BJ (cell line): ENCODE data around the gene CACNA2D3. TPM values are rescaled to one million over a fixed set of nuclear protein-coding genes. Genes with fewer than 3 reads are reported as not detected.

Experiments used
- CTCF ChIA-PET: fragments of 350-600 bp; formaldehyde crosslinking; extraction: SDS; loops from one replicate; lab custom pipeline; 2021; ENCODE audit warnings: antibody characterized with exemption, inconsistent platforms; lab: Yijun Ruan, JAX
- POLR2A ChIA-PET: fragments of 300-600 bp; sonication (Branson Sonifier 250); formaldehyde crosslinking; extraction: SDS; loops from one replicate; lab custom pipeline; 2021; ENCODE audit warnings: antibody characterized with exemption; lab: Charles Lee
- DNase-seq: peaks from one replicate; pipeline ENCODE4 v3.0.0-alpha.2; 2011; ENCODE audit warnings: low read depth
- H3K27me3 ChIP-seq: 2 replicates; pipeline ENCODE4 v1.6.0; 2011; ENCODE audit warnings: low read length; ENCODE audit not compliant: control insufficient read depth, insufficient read depth
- H3K36me3 ChIP-seq: 2 replicates; pipeline ENCODE4 v1.5.1; 2011; ENCODE audit warnings: low read length; ENCODE audit not compliant: control insufficient read depth, insufficient read depth
- H3K4me3 ChIP-seq: 2 replicates; pipeline ENCODE4 v1.5.1; 2011; ENCODE audit warnings: low read depth, mild to moderate bottlenecking, control low read depth, low read length
- polyA plus RNA-seq: library from polyadenylated mRNA; depleted of rRNA; stranded (reverse); fragments of >200 nt; gene quantifications from 2 replicates; pipeline ENCODE4 v1.2.3, GENCODE V29; 2011
- TF ChIP-seq, protein P1 (sequence below): IDR thresholded peaks from 2 replicates; pipeline ENCODE4 v1.5.1; 2011; ENCODE audit warnings: low read depth, mild to moderate bottlenecking, control low read depth, inconsistent platforms, low read length, moderate library complexity; ENCODE audit not compliant: insufficient read depth

CACNA2D3 gene
- polyA plus RNA-seq, 1 experiment = 0.56 TPM

DNA sequence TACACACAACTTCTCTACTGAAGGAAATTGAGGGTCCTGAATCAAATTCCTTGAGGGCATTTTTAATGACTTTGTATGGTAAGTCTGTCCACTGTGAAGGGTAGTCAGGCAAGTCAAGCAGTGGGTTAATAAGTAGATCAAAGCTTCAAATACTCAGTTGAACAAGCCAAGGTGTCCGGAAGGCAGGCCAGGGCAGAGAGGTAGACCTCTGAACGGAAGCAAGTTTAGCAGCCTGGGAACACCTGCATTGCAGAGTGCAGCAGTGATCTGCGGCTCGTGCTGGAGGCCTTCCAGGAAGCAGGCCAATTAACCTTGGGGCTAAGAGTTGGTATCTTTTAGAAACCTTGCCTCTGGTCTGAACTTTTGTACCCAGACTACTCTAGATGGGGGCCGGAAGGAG, 661.7 kb downstream of the CACNA2D3 start:
- ChIA-PET POLR2A (no interaction called here), CTCF (interaction anchor here (1.3 kb wide), 1 partner anchor 11 kb away, joined by 4 read pairs; no protein-coding TSS in a partner anchor)
- Histone ChIP-seq H3K4me3 (no peak overlapping the region), H3K36me3 (no peaks in the 10 kb centered on the region), H3K27me3 (no peaks in the 10 kb centered on the region)
- no peak for DNase-seq
- TF ChIP-seq, protein P1, sequence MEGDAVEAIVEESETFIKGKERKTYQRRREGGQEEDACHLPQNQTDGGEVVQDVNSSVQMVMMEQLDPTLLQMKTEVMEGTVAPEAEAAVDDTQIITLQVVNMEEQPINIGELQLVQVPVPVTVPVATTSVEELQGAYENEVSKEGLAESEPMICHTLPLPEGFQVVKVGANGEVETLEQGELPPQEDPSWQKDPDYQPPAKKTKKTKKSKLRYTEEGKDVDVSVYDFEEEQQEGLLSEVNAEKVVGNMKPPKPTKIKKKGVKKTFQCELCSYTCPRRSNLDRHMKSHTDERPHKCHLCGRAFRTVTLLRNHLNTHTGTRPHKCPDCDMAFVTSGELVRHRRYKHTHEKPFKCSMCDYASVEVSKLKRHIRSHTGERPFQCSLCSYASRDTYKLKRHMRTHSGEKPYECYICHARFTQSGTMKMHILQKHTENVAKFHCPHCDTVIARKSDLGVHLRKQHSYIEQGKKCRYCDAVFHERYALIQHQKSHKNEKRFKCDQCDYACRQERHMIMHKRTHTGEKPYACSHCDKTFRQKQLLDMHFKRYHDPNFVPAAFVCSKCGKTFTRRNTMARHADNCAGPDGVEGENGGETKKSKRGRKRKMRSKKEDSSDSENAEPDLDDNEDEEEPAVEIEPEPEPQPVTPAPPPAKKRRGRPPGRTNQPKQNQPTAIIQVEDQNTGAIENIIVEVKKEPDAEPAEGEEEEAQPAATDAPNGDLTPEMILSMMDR = no peak

DNA sequence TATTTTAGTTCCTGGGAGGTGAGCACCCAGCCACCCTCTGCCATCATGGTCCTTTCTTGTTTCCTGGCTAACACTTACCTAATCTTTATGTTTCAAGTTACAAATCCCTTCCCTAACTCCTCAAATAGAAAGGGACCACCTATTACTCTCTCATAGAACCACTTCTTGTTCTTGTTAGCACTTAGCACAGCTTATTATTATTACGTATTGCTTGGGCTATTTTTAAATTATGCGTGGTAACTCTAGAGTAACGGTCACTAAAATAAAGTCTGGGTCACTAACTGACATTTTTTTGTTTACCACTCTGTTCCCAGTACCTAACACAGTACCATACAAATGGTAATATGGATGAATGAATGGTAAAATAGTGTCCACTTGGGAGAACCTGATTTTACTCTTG, 663.6 kb downstream of the CACNA2D3 start:
- H3K36me3 ChIP-seq = no peaks in the 10 kb centered on the region
- H3K4me3 ChIP-seq = no peak overlapping the region
- no peak for DNase-seq
- CTCF ChIA-PET = interaction anchor here (1.1 kb wide), 1 partner anchor 73 kb away, joined by 3 read pairs; no protein-coding TSS in a partner anchor
- H3K27me3 ChIP-seq = no peaks in the 10 kb centered on the region
- TF ChIP-seq, protein P1 = no peak
- POLR2A ChIA-PET = no interaction called here

DNA sequence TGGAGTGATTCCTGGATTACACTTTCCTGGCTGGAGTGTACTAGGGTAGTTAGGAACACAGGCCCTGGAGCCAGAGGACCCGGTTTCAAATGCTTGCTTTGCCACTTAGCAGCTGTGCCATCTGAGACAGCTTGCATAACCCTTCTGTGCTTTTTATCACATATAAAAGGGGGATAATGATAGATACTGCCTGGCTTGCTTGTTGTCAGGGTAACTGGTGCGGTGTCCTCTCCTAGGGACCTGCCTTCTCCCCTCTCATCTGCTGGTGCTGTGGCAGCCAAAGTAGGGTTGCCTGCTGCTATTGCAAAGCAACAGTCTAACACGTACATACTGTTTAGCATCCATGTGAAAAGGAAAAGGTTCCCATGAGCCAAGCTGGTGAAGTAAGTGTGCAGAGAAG, 667.7 kb downstream of the CACNA2D3 start:
- TF ChIP-seq, protein P1 = no peak
- ChIA-PET CTCF (interaction anchor here (1.0 kb wide), 1 partner anchor 10 kb away, joined by 3 read pairs; no protein-coding TSS in a partner anchor), POLR2A (interaction anchor here (0.6 kb wide), 1 partner anchor 53 kb away, joined by 3 read pairs; no protein-coding TSS in a partner anchor)
- DNase-seq = no peak
- H3K4me3 ChIP-seq = no peak overlapping the region
- no peaks in the 10 kb centered on the region for H3K27me3 ChIP-seq
- H3K36me3 ChIP-seq = no peaks in the 10 kb centered on the region

- CTCF ChIA-PET = interaction anchor here (0.6 kb wide), 1 partner anchor 188 kb away, joined by 7 read pairs; no protein-coding TSS in a partner anchor
- H3K27me3 ChIP-seq = no peaks in the 10 kb centered on the region
- no peak overlapping the region for H3K4me3 ChIP-seq
- no peaks in the 10 kb centered on the region for H3K36me3 ChIP-seq
- no peak for DNase-seq
- POLR2A ChIA-PET = interaction anchor here (0.6 kb wide), 1 partner anchor 26 kb away, joined by 3 read pairs; no protein-coding TSS in a partner anchor
- TF ChIP-seq, protein P1 = no peak
Measured at GRCh38 chr3:54791501-54792156, 669.3 kb downstream of the CACNA2D3 start.

- DNase-seq = no peak
- no peaks in the 10 kb centered on the region for H3K27me3 ChIP-seq
- ChIA-PET CTCF (no interaction called here), POLR2A (interaction anchor here (1.2 kb wide), 1 partner anchor 20 kb away, joined by 5 read pairs; no protein-coding TSS in a partner anchor)
- H3K36me3 ChIP-seq = no peaks in the 10 kb centered on the region
- H3K4me3 ChIP-seq = no peak overlapping the region
- TF ChIP-seq, protein P1 = no peak
Measured at GRCh38 chr3:54792584-54792983, 670.2 kb downstream of the CACNA2D3 start.
